Measurements from ENCODE around the gene THBS3.
"Not testable (repeated sequence)": the region's sequence is repeated elsewhere in the genome, so short reads cannot be mapped to it uniquely, and the experiment has no call there.

THBS3 gene

GRCh38 chr1:155169541-155169940 is 38.2 kb downstream of the THBS3 start:
- Histone ChIP-seq H3K27ac (ENCODE audit: low read depth, low read length) (no peak overlapping the region), H3K36me3 (ENCODE audit: control insufficient read depth in 5 of 5, insufficient read depth in 5 of 5, low read length in 5 of 5) (peaks cover 3 to 21% (median 16%) of the 10 kb centered on the region in 5 donors), H3K27me3 (ENCODE audit: control insufficient read depth in 5 of 5, insufficient read depth in 4 of 5, low read length in 5 of 5) (peaks cover 0 to 16% (median 14%) of the 10 kb centered on the region in 5 donors), H3K4me1 (ENCODE audit: control insufficient read depth in 5 of 5, insufficient read depth in 5 of 5, low read length in 5 of 5) (peaks cover 4 to 46% (median 39%) of the 10 kb centered on the region in 5 donors), H3K4me3 (ENCODE audit: low read depth in 1 of 5, low read length in 5 of 5) (no peak overlapping the region), H3K9ac (ENCODE audit: low read length in 5 of 5) (no peak overlapping the region), H3K9me3 (ENCODE audit: control insufficient read depth in 5 of 5, low read length in 5 of 5) (no peaks in the 10 kb centered on the region)

GRCh38 chr1:155168456-155169210 is 39.1 kb downstream of the THBS3 start:
- peaks cover 3 to 21% (median 16%) of the 10 kb centered on the region in 5 donors for H3K36me3 ChIP-seq (ENCODE audit: control insufficient read depth in 5 of 5, insufficient read depth in 5 of 5, low read length in 5 of 5)
- H3K27me3 ChIP-seq (ENCODE audit: control insufficient read depth in 5 of 5, insufficient read depth in 4 of 5, low read length in 5 of 5): peaks cover 0 to 8% (median 7%) of the 10 kb centered on the region in 5 donors
- peaks cover 4 to 40% (median 38%) of the 10 kb centered on the region in 5 donors for H3K4me1 ChIP-seq (ENCODE audit: control insufficient read depth in 5 of 5, insufficient read depth in 5 of 5, low read length in 5 of 5)
- no peaks in the 10 kb centered on the region for H3K9me3 ChIP-seq (ENCODE audit: control insufficient read depth in 5 of 5, low read length in 5 of 5)
- H3K27ac ChIP-seq (ENCODE audit: low read depth, low read length): no peak overlapping the region
- no peak overlapping the region for H3K9ac ChIP-seq (ENCODE audit: low read length in 5 of 5)
- no peak overlapping the region for H3K4me3 ChIP-seq (ENCODE audit: low read depth in 1 of 5, low read length in 5 of 5)

DNA sequence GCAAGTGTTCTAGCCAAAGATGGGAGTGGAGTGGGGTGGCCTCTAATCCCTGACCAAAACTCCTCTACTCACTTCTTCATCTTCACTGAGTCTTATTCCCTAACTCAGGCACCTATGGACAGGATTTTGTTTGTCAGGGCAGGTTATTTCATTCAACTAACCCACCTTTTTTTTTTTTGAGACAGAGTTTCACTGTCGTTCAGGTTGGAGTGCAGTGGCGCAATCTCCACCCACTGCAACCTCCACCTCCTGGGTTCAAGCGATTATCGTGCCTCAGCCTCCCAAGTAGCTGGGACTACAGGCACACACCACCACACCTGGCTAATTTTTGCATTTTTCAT is 39.6 kb downstream of the THBS3 start:
- not testable (repeated sequence) for H3K4me3 ChIP-seq (ENCODE audit: low read depth in 1 of 5, low read length in 5 of 5); H3K9me3 ChIP-seq (ENCODE audit: control insufficient read depth in 5 of 5, low read length in 5 of 5); H3K27ac ChIP-seq (ENCODE audit: low read depth, low read length); H3K9ac ChIP-seq (ENCODE audit: low read length in 5 of 5); H3K27me3 ChIP-seq (ENCODE audit: control insufficient read depth in 5 of 5, insufficient read depth in 4 of 5, low read length in 5 of 5)
- H3K4me1 ChIP-seq (ENCODE audit: control insufficient read depth in 5 of 5, insufficient read depth in 5 of 5, low read length in 5 of 5): peaks cover 4 to 37% (median 34%) of the 10 kb centered on the region in 5 donors
- peaks cover 3 to 21% (median 16%) of the 10 kb centered on the region in 5 donors for H3K36me3 ChIP-seq (ENCODE audit: control insufficient read depth in 5 of 5, insufficient read depth in 5 of 5, low read length in 5 of 5)

- H3K9ac ChIP-seq (ENCODE audit: low read length in 5 of 5): peak overlapping the region in 2 of 5 donors; percentile 35
- H3K9me3 ChIP-seq (ENCODE audit: control insufficient read depth in 5 of 5, low read length in 5 of 5): no peaks in the 10 kb centered on the region
- H3K4me3 ChIP-seq (ENCODE audit: low read depth in 1 of 5, low read length in 5 of 5): peak overlapping the region in 4 of 5 donors; percentile 30 to 55 (median 39)
- H3K4me1 ChIP-seq (ENCODE audit: control insufficient read depth in 5 of 5, insufficient read depth in 5 of 5, low read length in 5 of 5): peaks cover 4 to 34% (median 29%) of the 10 kb centered on the region in 5 donors
- H3K27ac ChIP-seq (ENCODE audit: low read depth, low read length): peak overlapping the region; percentile 44
- H3K36me3 ChIP-seq (ENCODE audit: control insufficient read depth in 5 of 5, insufficient read depth in 5 of 5, low read length in 5 of 5): peaks cover 3 to 21% (median 16%) of the 10 kb centered on the region in 5 donors
- H3K27me3 ChIP-seq (ENCODE audit: control insufficient read depth in 5 of 5, insufficient read depth in 4 of 5, low read length in 5 of 5): peaks cover 0 to 8% (median 7%) of the 10 kb centered on the region in 5 donors
Observed at GRCh38 chr1:155167166-155168104, 40.3 kb downstream of the THBS3 start.

- peak overlapping the region in 1 of 5 donors; percentile 48 for H3K9ac ChIP-seq (ENCODE audit: low read length in 5 of 5)
- H3K4me3 ChIP-seq (ENCODE audit: low read depth in 1 of 5, low read length in 5 of 5): peak overlapping the region in 3 of 5 donors; percentile 30 to 39 (median 37)
- H3K9me3 ChIP-seq (ENCODE audit: control insufficient read depth in 5 of 5, low read length in 5 of 5): no peaks in the 10 kb centered on the region
- H3K27me3 ChIP-seq (ENCODE audit: control insufficient read depth in 5 of 5, insufficient read depth in 4 of 5, low read length in 5 of 5): peaks cover 0 to 8% (median 7%) of the 10 kb centered on the region in 5 donors
- peaks cover 3 to 21% (median 16%) of the 10 kb centered on the region in 5 donors for H3K36me3 ChIP-seq (ENCODE audit: control insufficient read depth in 5 of 5, insufficient read depth in 5 of 5, low read length in 5 of 5)
- H3K27ac ChIP-seq (ENCODE audit: low read depth, low read length): peak overlapping the region; percentile 40
- H3K4me1 ChIP-seq (ENCODE audit: control insufficient read depth in 5 of 5, insufficient read depth in 5 of 5, low read length in 5 of 5): peaks cover 4 to 26% (median 21%) of the 10 kb centered on the region in 5 donors
Observed at GRCh38 chr1:155166471-155167165, 41.1 kb downstream of the THBS3 start.

DNA sequence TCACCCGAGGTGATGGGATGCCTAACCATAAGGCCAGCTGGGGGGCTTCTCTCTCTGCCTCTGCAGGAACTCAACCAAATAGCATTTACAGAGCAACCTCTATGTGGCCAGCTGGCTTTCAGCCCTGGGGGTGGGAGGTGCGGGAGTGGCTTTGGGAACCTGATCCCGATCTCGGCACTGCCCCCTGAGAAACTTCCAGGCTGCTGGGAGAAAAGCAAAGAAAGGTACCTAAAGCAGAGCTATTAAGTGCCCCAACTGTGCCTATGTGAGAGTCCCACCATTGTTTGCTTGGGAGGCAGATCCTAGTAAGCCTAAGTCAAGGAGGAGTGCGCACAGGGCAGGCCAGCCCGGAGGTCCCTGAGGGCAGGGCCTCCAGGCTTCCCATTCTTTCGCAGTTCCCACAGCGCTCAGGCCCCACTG is 41.6 kb downstream of the THBS3 start:
- Histone ChIP-seq H3K27ac (ENCODE audit: low read depth, low read length) (peak overlapping the region; percentile 40), H3K9ac (ENCODE audit: low read length in 5 of 5) (peak overlapping the region in 1 of 5 donors; percentile 48), H3K27me3 (ENCODE audit: control insufficient read depth in 5 of 5, insufficient read depth in 4 of 5, low read length in 5 of 5) (peaks cover 0 to 8% (median 7%) of the 10 kb centered on the region in 5 donors), H3K4me1 (ENCODE audit: control insufficient read depth in 5 of 5, insufficient read depth in 5 of 5, low read length in 5 of 5) (peaks cover 4 to 24% (median 21%) of the 10 kb centered on the region in 5 donors), H3K9me3 (ENCODE audit: control insufficient read depth in 5 of 5, low read length in 5 of 5) (no peaks in the 10 kb centered on the region), H3K4me3 (ENCODE audit: low read depth in 1 of 5, low read length in 5 of 5) (peak overlapping the region in 1 of 5 donors; percentile 1), H3K36me3 (ENCODE audit: control insufficient read depth in 5 of 5, insufficient read depth in 5 of 5, low read length in 5 of 5) (peaks cover 3 to 20% (median 16%) of the 10 kb centered on the region in 5 donors)

DNA sequence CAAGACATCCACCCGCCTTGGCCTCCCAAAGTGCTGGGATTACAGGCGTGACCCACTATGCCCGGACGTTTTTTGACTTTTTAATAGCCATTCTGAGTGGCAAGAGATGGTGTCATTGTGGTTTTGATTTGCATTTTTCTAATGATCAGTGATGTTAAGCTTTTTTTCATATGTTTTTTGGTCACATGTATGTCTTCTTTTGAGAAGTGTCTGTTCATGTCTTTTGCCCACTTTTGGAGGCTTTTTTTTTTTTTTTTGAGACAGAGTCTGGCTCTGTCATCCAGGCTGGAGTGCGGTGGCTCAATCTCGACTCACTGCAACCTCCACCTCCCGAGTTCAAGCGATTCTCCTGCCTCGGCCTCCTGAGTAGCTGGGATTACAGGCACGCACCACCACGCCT is 43.1 kb downstream of the THBS3 start:
- H3K36me3 ChIP-seq (ENCODE audit: control insufficient read depth in 5 of 5, insufficient read depth in 5 of 5, low read length in 5 of 5): peaks cover 3 to 12% (median 11%) of the 10 kb centered on the region in 5 donors
- H3K27ac ChIP-seq (ENCODE audit: low read depth, low read length); H3K4me3 ChIP-seq (ENCODE audit: low read depth in 1 of 5, low read length in 5 of 5); H3K27me3 ChIP-seq (ENCODE audit: control insufficient read depth in 5 of 5, insufficient read depth in 4 of 5, low read length in 5 of 5); H3K9ac ChIP-seq (ENCODE audit: low read length in 5 of 5); H3K9me3 ChIP-seq (ENCODE audit: control insufficient read depth in 5 of 5, low read length in 5 of 5): not testable (repeated sequence)
- H3K4me1 ChIP-seq (ENCODE audit: control insufficient read depth in 5 of 5, insufficient read depth in 5 of 5, low read length in 5 of 5): peaks cover 4 to 24% (median 21%) of the 10 kb centered on the region in 5 donors

- not testable (repeated sequence) for H3K27ac ChIP-seq (ENCODE audit: low read depth, low read length); H3K36me3 ChIP-seq (ENCODE audit: control insufficient read depth in 5 of 5, insufficient read depth in 5 of 5, low read length in 5 of 5); H3K9me3 ChIP-seq (ENCODE audit: control insufficient read depth in 5 of 5, low read length in 5 of 5); H3K27me3 ChIP-seq (ENCODE audit: control insufficient read depth in 5 of 5, insufficient read depth in 4 of 5, low read length in 5 of 5); H3K4me3 ChIP-seq (ENCODE audit: low read depth in 1 of 5, low read length in 5 of 5); H3K9ac ChIP-seq (ENCODE audit: low read length in 5 of 5)
- H3K4me1 ChIP-seq (ENCODE audit: control insufficient read depth in 5 of 5, insufficient read depth in 5 of 5, low read length in 5 of 5): peaks cover 4 to 24% (median 21%) of the 10 kb centered on the region in 5 donors
Observed at GRCh38 chr1:155163785-155164184, 43.9 kb downstream of the THBS3 start.

GRCh38 chr1:155162631-155163030 is 45.1 kb downstream of the THBS3 start:
- H3K36me3 ChIP-seq (ENCODE audit: control insufficient read depth in 5 of 5, insufficient read depth in 5 of 5, low read length in 5 of 5); H3K27me3 ChIP-seq (ENCODE audit: control insufficient read depth in 5 of 5, insufficient read depth in 4 of 5, low read length in 5 of 5); H3K9ac ChIP-seq (ENCODE audit: low read length in 5 of 5); H3K9me3 ChIP-seq (ENCODE audit: control insufficient read depth in 5 of 5, low read length in 5 of 5); H3K27ac ChIP-seq (ENCODE audit: low read depth, low read length); H3K4me3 ChIP-seq (ENCODE audit: low read depth in 1 of 5, low read length in 5 of 5): not testable (repeated sequence)
- peaks cover 4 to 21% (median 18%) of the 10 kb centered on the region in 5 donors for H3K4me1 ChIP-seq (ENCODE audit: control insufficient read depth in 5 of 5, insufficient read depth in 5 of 5, low read length in 5 of 5)
